ENCODE results near the gene ENPEP.

DNA sequence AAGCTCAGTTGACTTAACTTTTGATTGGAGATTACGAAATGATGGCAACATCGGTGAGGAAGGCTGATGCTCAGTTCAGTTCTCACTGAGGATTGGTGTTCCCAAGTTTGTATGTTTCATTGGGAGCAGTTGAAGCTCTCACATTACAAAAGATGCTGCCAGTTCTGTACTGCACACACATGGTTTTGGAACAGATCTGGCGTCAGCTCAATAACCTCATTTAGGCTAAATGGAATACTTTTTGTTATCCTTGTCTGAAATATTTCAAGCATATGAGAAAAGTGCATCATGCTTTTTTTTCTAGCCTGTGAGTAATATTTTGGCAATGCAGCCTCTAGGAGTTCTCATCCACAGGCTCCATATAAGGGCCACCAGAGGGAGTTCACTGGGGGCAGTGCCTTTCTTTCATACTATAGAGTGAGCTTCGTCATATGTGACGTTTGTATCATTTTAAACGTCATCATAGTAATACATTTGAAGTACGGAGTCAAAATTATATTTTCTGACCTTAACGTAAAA is 4.1 kb downstream of the ENPEP start:
- TF ChIP-seq, protein P1, sequence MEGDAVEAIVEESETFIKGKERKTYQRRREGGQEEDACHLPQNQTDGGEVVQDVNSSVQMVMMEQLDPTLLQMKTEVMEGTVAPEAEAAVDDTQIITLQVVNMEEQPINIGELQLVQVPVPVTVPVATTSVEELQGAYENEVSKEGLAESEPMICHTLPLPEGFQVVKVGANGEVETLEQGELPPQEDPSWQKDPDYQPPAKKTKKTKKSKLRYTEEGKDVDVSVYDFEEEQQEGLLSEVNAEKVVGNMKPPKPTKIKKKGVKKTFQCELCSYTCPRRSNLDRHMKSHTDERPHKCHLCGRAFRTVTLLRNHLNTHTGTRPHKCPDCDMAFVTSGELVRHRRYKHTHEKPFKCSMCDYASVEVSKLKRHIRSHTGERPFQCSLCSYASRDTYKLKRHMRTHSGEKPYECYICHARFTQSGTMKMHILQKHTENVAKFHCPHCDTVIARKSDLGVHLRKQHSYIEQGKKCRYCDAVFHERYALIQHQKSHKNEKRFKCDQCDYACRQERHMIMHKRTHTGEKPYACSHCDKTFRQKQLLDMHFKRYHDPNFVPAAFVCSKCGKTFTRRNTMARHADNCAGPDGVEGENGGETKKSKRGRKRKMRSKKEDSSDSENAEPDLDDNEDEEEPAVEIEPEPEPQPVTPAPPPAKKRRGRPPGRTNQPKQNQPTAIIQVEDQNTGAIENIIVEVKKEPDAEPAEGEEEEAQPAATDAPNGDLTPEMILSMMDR (conservative IDR thresholded peaks at IDR 0.05; ENCODE audit: low read length), result peak; percentile 34; the same call in 1 of the 2 replicates
- no peak for TF ChIP-seq EZH2phosphoT487 (IDR thresholded peaks at IDR 0.05; ENCODE audit: borderline replicate concordance, low read depth, low read length)
